ENCODE measurements around the gene NLRP3.

DNA sequence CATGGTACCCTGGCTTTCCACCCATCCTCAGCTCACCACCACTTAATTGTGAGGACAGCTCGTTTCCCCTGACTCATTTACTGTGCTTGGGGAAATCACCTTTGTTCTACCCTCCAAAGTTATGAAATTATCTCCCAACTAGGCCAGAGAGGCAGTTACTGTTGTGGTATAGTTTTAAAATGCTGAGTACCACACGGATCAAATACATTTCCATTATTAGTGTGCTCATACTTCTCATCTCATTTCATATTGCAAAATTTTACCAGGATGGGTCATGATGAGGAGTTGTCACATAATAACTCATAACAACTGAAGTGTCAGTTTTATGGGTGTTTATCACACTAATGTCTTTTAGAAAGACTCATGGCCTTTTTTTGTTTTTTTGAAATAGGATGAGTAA lies 51.2 kb downstream of the NLRP3 start:
- TF ChIP-seq EZH2 (IDR thresholded peaks at IDR 0.05; ENCODE audit: borderline replicate concordance), result no peak
- TF ChIP-seq, protein P1, sequence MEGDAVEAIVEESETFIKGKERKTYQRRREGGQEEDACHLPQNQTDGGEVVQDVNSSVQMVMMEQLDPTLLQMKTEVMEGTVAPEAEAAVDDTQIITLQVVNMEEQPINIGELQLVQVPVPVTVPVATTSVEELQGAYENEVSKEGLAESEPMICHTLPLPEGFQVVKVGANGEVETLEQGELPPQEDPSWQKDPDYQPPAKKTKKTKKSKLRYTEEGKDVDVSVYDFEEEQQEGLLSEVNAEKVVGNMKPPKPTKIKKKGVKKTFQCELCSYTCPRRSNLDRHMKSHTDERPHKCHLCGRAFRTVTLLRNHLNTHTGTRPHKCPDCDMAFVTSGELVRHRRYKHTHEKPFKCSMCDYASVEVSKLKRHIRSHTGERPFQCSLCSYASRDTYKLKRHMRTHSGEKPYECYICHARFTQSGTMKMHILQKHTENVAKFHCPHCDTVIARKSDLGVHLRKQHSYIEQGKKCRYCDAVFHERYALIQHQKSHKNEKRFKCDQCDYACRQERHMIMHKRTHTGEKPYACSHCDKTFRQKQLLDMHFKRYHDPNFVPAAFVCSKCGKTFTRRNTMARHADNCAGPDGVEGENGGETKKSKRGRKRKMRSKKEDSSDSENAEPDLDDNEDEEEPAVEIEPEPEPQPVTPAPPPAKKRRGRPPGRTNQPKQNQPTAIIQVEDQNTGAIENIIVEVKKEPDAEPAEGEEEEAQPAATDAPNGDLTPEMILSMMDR (IDR thresholded peaks at IDR 0.05; ENCODE audit: poor library complexity), result no peak
- no peak for TF ChIP-seq EZH2phosphoT487 (IDR thresholded peaks at IDR 0.05; ENCODE audit: low read depth, severe bottlenecking, unreplicated experiment)
